WTC11 (cell line): ENCODE measurements around the gene PLAAT5. TPM values are rescaled to one million over a fixed set of nuclear protein-coding genes. Genes with fewer than 3 reads are reported as not detected.
A peak's percentile ranks its signal among the peaks of the same experiment; 100 is the strongest.
"Not testable (repeated sequence)": the region's sequence is repeated elsewhere in the genome, so short reads cannot be mapped to it uniquely, and the experiment has no call there.

Source experiments
- ATAC-seq: fragments of 200-7000 bp; cut with Tn5 transposase; 2 replicates; pipeline ENCODE4 v1.10.0; 2021; ENCODE audit warnings: mild to moderate bottlenecking, moderate library complexity
- CTCF ChIA-PET: fragments of 300-600 bp; sonication (Branson Sonifier 250); formaldehyde crosslinking; loops from one replicate; lab custom pipeline; 2021; ENCODE audit warnings: antibody characterized with exemption; lab: Charles Lee
- POLR2A ChIA-PET: fragments of 350-600 bp; sonication (Branson Sonifier 250); formaldehyde crosslinking; loops from one replicate; lab custom pipeline; 2021; ENCODE audit warnings: antibody characterized with exemption; lab: Charles Lee
- DNase-seq: peaks from one replicate; pipeline ENCODE4 v3.0.0; 2021; ENCODE audit warnings: low spot score
- H3K27ac Mint-ChIP-seq: 2 replicates; pipeline ENCODE4 v1.8.0; 2021; ENCODE audit warnings: mixed read lengths
- H3K27me3 Mint-ChIP-seq: 2 replicates; pipeline ENCODE4 v1.8.0; 2021; ENCODE audit warnings: low read depth, mild to moderate bottlenecking, moderate library complexity, mixed read lengths
- H3K36me3 Mint-ChIP-seq: 2 replicates; pipeline ENCODE4 v1.8.0; 2021; ENCODE audit warnings: mixed read lengths
- H3K4me1 Mint-ChIP-seq: 2 replicates; pipeline ENCODE4 v1.8.0; 2022; ENCODE audit warnings: mixed read lengths
- H3K4me3 Mint-ChIP-seq: 2 replicates; pipeline ENCODE4 v1.8.0; 2021; ENCODE audit warnings: mild to moderate bottlenecking, moderate library complexity, mixed read lengths
- H3K9me3 Mint-ChIP-seq: 2 replicates; pipeline ENCODE4 v1.8.0; 2021; ENCODE audit warnings: mixed read lengths
- CBFB ChIP-seq: sonication (generic); formaldehyde crosslinking; IDR thresholded peaks from 2 replicates; pipeline ENCODE4 v1.8.1; 2022; ENCODE audit warnings: mild to moderate bottlenecking, low read depth, missing genetic modification reagents
- ESRRA ChIP-seq: sonication (generic); formaldehyde crosslinking; IDR thresholded peaks from 2 replicates; pipeline ENCODE4 v1.8.1; 2022; ENCODE audit warnings: mild to moderate bottlenecking, missing genetic modification reagents, borderline replicate concordance
- FOXJ3 ChIP-seq: sonication (generic); formaldehyde crosslinking; IDR thresholded peaks from 2 replicates; pipeline ENCODE4 v1.9.0; 2021; ENCODE audit warnings: missing genetic modification reagents, mild to moderate bottlenecking, borderline replicate concordance
- FOXK1 ChIP-seq: sonication (generic); formaldehyde crosslinking; IDR thresholded peaks from 2 replicates; pipeline ENCODE4 v1.8.0; 2022; ENCODE audit warnings: mild to moderate bottlenecking, moderate library complexity, missing genetic modification reagents
- FOXP1 ChIP-seq: sonication (generic); formaldehyde crosslinking; IDR thresholded peaks from 2 replicates; pipeline ENCODE4 v1.8.0; 2022; ENCODE audit warnings: missing genetic modification reagents, mild to moderate bottlenecking, moderate library complexity, borderline replicate concordance
- HMGA2 ChIP-seq: fragments of 250-450 bp; sonication (Bioruptor Pico); IDR thresholded peaks from 2 replicates; pipeline ENCODE4 v1.4.0; 2021; ENCODE audit warnings: mild to moderate bottlenecking, moderate library complexity
- TEAD1 ChIP-seq: sonication (generic); formaldehyde crosslinking; IDR thresholded peaks from 2 replicates; pipeline ENCODE4 v1.8.0; 2022; ENCODE audit warnings: mild to moderate bottlenecking, missing genetic modification reagents
- TEAD4 ChIP-seq: sonication (generic); formaldehyde crosslinking; IDR thresholded peaks from 2 replicates; pipeline ENCODE4 v1.8.0; 2022; ENCODE audit warnings: mild to moderate bottlenecking, missing genetic modification reagents
- ZNF138 ChIP-seq: sonication (generic); formaldehyde crosslinking; conservative IDR thresholded peaks from 2 replicates; pipeline ENCODE4 v1.8.1; 2022; ENCODE audit warnings: mild to moderate bottlenecking, moderate library complexity, missing genetic modification reagents
- ZNF416 ChIP-seq: fragments of 250-450 bp; sonication (Bioruptor Pico); IDR thresholded peaks from 2 replicates; pipeline ENCODE4 v1.9.0; 2021; ENCODE audit warnings: mild to moderate bottlenecking, inconsistent platforms
- total RNA-seq: library from RNA; stranded (reverse); gene quantifications from 3 replicates; pipeline ENCODE4 v1.2.3, GENCODE V29; 2021
- TF ChIP-seq, protein P1 (sequence below): sonication (generic); formaldehyde crosslinking; IDR thresholded peaks from 2 replicates; pipeline ENCODE4 v1.8.0; 2023; ENCODE audit warnings: missing genetic modification reagents, mild to moderate bottlenecking, borderline replicate concordance
- TF ChIP-seq, protein P2 (sequence below): sonication (generic); formaldehyde crosslinking; IDR thresholded peaks from 2 replicates; pipeline ENCODE4 v1.8.0; 2022; ENCODE audit warnings: mild to moderate bottlenecking, missing genetic modification reagents
- TF ChIP-seq, protein P3 (sequence below): fragments of 250-450 bp; sonication (Bioruptor Pico); IDR thresholded peaks from 2 replicates; pipeline ENCODE4 v1.8.0; 2021; ENCODE audit warnings: mild to moderate bottlenecking
- TF ChIP-seq, protein P4 (sequence below): fragments of 250-450 bp; sonication (Bioruptor Pico); IDR thresholded peaks from 2 replicates; pipeline ENCODE4 v1.9.0; 2021; ENCODE audit warnings: moderate library complexity, mild to moderate bottlenecking, inconsistent platforms, borderline replicate concordance
- TF ChIP-seq, protein P5 (sequence below): sonication (generic); formaldehyde crosslinking; IDR thresholded peaks from 2 replicates; pipeline ENCODE4 v1.8.1; 2023; ENCODE audit warnings: mild to moderate bottlenecking, missing genetic modification reagents, moderate library complexity

The PLAAT5 gene
- total RNA-seq, 1 experiment from 2014 or later = 23.0 TPM

DNA sequence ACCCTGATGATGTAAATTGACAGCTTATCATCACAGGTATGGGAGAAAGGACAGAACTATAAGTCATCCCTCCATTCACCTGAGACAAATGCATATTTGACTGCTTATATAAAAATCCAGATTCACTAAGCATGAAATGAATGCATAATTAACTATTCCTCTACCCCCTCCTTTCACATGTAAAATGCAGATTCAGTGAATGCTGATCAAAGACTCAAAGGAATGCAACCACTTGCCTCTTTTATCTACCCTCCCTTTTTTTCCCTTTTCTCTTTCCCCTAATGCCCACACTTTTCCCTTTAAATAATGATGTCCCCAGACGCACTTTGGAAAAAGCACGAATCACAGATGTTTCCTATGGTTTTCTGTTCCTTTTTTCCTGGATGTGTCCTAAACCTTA, 41.1 kb upstream of the PLAAT5 start (continued):
- TF ChIP-seq, protein P1, sequence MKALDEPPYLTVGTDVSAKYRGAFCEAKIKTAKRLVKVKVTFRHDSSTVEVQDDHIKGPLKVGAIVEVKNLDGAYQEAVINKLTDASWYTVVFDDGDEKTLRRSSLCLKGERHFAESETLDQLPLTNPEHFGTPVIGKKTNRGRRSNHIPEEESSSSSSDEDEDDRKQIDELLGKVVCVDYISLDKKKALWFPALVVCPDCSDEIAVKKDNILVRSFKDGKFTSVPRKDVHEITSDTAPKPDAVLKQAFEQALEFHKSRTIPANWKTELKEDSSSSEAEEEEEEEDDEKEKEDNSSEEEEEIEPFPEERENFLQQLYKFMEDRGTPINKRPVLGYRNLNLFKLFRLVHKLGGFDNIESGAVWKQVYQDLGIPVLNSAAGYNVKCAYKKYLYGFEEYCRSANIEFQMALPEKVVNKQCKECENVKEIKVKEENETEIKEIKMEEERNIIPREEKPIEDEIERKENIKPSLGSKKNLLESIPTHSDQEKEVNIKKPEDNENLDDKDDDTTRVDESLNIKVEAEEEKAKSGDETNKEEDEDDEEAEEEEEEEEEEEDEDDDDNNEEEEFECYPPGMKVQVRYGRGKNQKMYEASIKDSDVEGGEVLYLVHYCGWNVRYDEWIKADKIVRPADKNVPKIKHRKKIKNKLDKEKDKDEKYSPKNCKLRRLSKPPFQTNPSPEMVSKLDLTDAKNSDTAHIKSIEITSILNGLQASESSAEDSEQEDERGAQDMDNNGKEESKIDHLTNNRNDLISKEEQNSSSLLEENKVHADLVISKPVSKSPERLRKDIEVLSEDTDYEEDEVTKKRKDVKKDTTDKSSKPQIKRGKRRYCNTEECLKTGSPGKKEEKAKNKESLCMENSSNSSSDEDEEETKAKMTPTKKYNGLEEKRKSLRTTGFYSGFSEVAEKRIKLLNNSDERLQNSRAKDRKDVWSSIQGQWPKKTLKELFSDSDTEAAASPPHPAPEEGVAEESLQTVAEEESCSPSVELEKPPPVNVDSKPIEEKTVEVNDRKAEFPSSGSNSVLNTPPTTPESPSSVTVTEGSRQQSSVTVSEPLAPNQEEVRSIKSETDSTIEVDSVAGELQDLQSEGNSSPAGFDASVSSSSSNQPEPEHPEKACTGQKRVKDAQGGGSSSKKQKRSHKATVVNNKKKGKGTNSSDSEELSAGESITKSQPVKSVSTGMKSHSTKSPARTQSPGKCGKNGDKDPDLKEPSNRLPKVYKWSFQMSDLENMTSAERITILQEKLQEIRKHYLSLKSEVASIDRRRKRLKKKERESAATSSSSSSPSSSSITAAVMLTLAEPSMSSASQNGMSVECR (CRISPR knock-in tag) = no peak

DNA sequence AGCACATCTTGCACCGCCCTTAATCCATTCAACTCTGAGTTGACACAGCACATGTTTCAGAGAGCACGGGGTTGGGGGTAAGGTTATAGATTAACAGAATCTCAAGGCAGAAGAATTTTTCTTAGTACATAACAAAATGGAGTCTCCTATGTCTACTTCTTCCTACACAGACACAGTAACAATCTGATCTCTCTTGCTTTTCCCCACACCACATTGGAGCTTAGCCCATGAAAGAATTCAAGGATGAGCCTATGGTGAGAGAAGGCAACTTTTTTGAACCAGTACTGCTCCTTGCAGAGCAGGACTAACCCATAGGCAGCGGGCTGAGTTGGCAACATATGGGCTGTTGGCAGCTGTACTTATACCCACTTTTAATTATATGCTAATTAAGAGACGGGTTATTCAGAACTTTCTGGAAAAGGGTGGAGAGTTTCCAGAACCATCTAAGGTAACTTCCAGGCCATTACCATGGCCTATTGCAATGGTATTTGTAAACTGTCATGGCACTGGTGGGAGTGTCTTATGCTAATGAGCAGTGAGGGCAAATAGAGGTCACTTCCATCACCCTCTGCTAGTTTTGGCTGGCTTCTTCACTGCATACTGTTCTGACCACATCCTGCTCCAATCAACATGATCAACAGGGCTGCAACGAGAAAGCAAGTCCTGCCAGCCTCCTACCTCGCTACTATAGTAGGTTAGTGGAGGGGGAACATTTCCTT, 40.3 kb upstream of the PLAAT5 start:
- CTCF ChIA-PET = interaction anchor here (1.9 kb wide), 1 partner anchor 23 kb away, joined by 8 read pairs; no protein-coding TSS in a partner anchor
- H3K27me3 Mint-ChIP-seq, POLR2A ChIA-PET, H3K9me3 Mint-ChIP-seq: not testable (repeated sequence)
- peak overlapping the region; percentile 99 for H3K27ac Mint-ChIP-seq
- peak overlapping the region; percentile 46 for H3K4me3 Mint-ChIP-seq
- H3K4me1 Mint-ChIP-seq = peaks cover 65% of the 10 kb centered on the region
- TF ChIP-seq, protein P2, sequence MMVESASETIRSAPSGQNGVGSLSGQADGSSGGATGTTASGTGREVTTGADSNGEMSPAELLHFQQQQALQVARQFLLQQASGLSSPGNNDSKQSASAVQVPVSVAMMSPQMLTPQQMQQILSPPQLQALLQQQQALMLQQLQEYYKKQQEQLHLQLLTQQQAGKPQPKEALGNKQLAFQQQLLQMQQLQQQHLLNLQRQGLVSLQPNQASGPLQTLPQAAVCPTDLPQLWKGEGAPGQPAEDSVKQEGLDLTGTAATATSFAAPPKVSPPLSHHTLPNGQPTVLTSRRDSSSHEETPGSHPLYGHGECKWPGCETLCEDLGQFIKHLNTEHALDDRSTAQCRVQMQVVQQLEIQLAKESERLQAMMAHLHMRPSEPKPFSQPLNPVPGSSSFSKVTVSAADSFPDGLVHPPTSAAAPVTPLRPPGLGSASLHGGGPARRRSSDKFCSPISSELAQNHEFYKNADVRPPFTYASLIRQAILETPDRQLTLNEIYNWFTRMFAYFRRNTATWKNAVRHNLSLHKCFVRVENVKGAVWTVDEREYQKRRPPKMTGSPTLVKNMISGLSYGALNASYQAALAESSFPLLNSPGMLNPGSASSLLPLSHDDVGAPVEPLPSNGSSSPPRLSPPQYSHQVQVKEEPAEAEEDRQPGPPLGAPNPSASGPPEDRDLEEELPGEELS (CRISPR knock-in tag) = peak; percentile 24; the same call in 1 of the 2 replicates
- TF ChIP-seq, protein P3, sequence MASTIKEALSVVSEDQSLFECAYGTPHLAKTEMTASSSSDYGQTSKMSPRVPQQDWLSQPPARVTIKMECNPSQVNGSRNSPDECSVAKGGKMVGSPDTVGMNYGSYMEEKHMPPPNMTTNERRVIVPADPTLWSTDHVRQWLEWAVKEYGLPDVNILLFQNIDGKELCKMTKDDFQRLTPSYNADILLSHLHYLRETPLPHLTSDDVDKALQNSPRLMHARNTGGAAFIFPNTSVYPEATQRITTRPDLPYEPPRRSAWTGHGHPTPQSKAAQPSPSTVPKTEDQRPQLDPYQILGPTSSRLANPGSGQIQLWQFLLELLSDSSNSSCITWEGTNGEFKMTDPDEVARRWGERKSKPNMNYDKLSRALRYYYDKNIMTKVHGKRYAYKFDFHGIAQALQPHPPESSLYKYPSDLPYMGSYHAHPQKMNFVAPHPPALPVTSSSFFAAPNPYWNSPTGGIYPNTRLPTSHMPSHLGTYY (CRISPR knock-in tag) = peak; percentile 52; the same call in 1 of the 2 replicates
- TF ChIP-seq FOXK1 (CRISPR knock-in tag) (peak; percentile 60), ESRRA (CRISPR knock-in tag) (peak; percentile 66; the same call in 1 of the 2 replicates)
- TF ChIP-seq, all 79 proteins: peak for 4; not testable (repeated sequence) for 75
- not testable (repeated sequence) for H3K36me3 Mint-ChIP-seq
- ATAC-seq (peak; percentile 93), DNase-seq (peak; percentile 30)

DNA sequence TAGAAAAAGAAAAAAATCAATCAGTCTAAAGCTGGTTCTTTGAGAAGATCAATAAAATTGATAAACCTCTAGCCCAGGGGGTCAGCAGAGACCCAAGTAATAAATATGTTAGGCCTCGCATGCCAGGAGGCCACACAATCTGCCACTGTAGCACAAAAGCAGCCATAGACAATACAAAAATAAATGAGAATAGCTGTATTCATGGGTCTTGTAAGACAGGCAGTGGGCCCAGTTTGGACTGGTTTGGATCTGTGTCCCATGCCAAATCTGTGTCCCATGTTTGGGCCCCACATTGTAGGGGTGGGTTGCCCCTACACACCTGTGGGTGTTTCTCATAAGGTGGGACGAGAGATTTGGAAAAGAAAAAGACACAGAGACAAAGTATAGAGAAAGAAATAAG, 39.1 kb upstream of the PLAAT5 start:
- POLR2A ChIA-PET = interaction anchor here (1.0 to 1.1 kb wide), 2 partner anchors 39 to 152 kb away, joined by 3 read pairs; partner anchors contain the start of genes PLAAT5 and RTN3
- CTCF ChIA-PET = interaction anchor here (0.9 kb wide), 1 partner anchor 22 kb away, joined by 3 read pairs; no protein-coding TSS in a partner anchor

More for the DNA sequence above, 39.1 kb upstream of the PLAAT5 start:
- H3K4me3 Mint-ChIP-seq = no peak overlapping the region; the same call in 1 of the 2 replicates
- peaks cover 2% of the 10 kb centered on the region for H3K9me3 Mint-ChIP-seq
- H3K27me3 Mint-ChIP-seq = no peaks in the 10 kb centered on the region
- DNase-seq (no peak), ATAC-seq (peak; percentile 11; the same call in 1 of the 2 replicates)
- peak overlapping the region; percentile 98 for H3K27ac Mint-ChIP-seq
- peaks cover 65% of the 10 kb centered on the region for H3K4me1 Mint-ChIP-seq
- H3K36me3 Mint-ChIP-seq = peaks cover 9% of the 10 kb centered on the region
- TF ChIP-seq FOXP1 (CRISPR knock-in tag) = no peak
- TF ChIP-seq CBFB = no peak
- TF ChIP-seq, protein P4, sequence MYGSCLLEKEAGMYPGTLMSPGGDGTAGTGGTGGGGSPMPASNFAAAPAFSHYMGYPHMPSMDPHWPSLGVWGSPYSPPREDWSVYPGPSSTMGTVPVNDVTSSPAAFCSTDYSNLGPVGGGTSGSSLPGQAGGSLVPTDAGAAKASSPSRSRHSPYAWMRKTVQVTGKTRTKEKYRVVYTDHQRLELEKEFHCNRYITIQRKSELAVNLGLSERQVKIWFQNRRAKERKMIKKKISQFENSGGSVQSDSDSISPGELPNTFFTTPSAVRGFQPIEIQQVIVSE = no peak
- no peak for TF ChIP-seq ZNF138 (CRISPR knock-in tag)
- no peak for TF ChIP-seq FOXJ3
- TF ChIP-seq TEAD1 (CRISPR knock-in tag) = no peak
- no peak for TF ChIP-seq TEAD4 (CRISPR knock-in tag)
- TF ChIP-seq, protein P5, sequence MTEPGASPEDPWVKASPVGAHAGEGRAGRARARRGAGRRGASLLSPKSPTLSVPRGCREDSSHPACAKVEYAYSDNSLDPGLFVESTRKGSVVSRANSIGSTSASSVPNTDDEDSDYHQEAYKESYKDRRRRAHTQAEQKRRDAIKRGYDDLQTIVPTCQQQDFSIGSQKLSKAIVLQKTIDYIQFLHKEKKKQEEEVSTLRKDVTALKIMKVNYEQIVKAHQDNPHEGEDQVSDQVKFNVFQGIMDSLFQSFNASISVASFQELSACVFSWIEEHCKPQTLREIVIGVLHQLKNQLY (CRISPR knock-in tag) = no peak
- TF ChIP-seq HMGA2 = no peak
- no peak for TF ChIP-seq ZNF416 (CRISPR knock-in tag)
